ENCODE data around the gene BRD3.

The BRD3 gene

GRCh38 chr9:134053941-134054761, 13.7 kb downstream of the BRD3 start:
- DNase-seq = no peak

DNA sequence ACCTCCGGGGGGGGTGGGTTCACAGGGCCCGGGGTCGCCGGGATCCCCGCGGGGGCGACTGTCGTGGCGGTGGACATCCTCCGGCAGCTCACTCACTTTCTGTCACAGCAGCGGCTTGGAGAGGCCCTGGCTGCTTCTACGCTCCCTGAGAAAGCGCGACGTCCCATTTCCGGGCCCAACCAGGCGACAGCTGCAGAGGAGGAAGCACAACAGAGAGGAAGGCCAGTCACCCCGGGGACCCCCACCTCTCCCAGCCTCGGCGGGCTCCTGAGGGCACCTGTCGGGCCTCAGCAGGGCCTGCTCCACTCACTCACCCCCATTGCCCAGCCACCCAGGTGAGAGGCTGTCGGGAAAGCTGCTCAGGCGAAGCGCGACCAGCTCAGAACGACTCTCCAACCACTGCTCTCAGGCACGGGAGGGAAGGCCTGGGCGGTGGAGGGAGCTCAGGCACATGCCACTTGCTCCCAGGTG, 14.4 kb downstream of the BRD3 start:
- no peak for DNase-seq

- no peak for DNase-seq
These were observed 14.9 kb downstream of the BRD3 start for GRCh38 chr9:134052941-134053340.

GRCh38 chr9:134052491-134052890, 15.3 kb downstream of the BRD3 start:
- DNase-seq = no peak

- DNase-seq = no peak
These were observed 16.5 kb downstream of the BRD3 start for GRCh38 chr9:134051319-134051718.

DNA sequence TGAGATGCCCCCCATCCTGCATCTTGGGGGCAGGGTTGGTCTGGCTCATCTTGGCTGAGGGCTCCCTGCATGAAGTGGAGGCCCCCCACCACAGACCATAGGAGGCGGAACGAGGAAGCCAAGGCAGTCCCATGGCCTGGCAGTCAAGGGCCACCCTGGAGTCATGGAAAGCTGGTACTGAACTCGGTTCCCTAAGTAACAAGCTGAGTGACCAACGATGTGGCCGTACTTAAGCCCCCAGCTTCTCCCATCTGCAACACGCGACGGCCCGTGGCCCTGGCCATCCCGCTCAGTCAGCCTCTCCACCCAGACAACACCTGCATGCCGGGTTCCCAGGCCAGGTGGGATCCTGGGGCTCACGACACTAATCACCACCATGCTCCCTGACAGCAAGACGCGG, 17.1 kb downstream of the BRD3 start:
- DNase-seq = no peak

DNA sequence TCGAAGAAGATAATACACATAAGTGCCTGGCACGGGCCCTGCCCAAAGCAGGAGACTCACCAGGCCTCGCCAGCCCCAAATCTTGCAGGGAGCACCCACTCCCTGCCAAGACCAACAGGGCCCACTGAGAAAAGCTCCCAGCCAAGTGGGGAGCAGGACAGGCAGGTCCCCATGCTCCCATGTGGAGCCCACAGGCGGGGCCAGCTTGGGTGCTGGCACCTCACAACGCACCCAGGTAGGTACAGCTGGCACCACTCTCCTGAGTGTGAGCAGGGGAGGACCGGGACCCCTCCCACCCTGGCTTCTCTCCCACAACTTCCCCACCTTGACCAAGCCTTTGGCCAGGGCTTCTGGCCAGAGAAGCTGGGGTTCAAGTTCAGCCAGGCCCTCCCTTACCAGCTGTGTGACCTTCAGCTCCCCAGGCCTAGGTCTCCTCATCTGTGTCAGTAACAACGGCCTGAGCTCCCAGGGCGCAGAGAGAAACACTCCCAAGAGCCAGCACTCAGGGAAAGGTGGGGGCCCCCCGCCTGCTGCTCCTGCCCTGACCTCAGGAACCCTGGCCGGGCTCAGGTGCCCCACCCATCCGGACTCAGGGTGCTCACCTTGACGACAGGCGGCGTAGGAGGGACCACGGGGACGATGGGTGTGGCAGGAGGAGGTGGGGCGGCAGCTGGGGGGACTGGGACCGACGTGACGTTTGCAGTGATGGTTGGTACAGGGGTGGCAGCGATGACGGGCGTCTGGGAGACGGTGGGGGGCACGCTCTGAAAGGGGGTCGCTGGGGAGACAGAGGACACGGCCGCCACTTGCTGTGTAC, 17.8 kb downstream of the BRD3 start:
- DNase-seq = no peak

- DNase-seq = no peak
These were observed 18.6 kb downstream of the BRD3 start for GRCh38 chr9:134049236-134049635.

DNA sequence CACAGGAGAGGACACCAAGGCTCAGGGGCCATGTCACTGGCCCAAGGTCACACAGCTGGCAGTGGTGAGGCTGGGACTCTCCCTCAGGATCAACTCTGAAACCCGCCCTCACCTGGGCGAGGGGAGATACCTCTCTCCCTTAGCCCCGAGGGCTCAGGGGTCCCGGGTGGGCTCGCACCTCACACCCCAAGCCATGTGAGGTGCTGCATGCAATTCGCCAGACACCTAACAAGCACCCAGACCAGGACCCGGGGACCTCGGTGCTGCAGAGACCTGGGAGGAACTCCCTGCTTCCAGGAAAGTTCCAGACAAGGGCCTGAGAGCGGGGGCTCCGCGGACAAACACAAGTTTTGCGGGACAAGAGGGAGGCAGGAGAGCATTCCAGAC, 19.3 kb downstream of the BRD3 start:
- no peak for DNase-seq

DNA sequence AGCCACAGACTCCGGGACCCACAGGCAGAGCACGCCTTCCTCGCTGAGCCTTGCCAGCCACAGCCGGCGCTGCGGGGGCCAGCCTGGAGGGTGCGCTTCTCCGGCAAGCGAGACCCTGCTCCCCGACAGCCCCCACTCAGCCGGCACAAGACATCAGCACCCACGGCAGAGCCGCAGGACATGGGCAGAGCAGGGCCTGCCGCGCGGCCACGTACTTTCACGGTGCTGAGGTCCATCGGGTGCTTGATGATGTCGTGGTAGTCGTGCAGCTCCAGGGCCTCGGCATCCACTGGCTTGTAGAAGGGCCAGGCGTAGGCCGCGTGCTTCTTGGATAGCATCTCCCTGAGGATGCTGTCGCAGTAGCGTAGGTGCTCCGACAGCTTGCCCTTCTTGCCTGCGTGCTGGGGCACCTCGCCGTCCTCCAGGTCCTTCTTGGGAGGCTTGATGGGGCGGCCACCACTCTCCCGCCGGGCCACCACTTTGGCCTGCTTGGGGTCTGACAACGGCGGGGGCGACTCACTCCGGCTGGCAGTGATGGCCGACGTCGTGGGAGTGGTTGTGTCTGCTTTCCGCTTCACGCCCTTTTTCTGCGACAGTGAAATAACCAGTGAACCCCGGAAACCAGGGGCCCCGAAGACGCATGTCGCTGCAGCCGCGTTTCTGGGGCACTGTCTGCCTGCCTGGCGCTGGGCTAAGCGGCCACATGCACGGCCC, 19.8 kb downstream of the BRD3 start:
- no peak for DNase-seq

DNA sequence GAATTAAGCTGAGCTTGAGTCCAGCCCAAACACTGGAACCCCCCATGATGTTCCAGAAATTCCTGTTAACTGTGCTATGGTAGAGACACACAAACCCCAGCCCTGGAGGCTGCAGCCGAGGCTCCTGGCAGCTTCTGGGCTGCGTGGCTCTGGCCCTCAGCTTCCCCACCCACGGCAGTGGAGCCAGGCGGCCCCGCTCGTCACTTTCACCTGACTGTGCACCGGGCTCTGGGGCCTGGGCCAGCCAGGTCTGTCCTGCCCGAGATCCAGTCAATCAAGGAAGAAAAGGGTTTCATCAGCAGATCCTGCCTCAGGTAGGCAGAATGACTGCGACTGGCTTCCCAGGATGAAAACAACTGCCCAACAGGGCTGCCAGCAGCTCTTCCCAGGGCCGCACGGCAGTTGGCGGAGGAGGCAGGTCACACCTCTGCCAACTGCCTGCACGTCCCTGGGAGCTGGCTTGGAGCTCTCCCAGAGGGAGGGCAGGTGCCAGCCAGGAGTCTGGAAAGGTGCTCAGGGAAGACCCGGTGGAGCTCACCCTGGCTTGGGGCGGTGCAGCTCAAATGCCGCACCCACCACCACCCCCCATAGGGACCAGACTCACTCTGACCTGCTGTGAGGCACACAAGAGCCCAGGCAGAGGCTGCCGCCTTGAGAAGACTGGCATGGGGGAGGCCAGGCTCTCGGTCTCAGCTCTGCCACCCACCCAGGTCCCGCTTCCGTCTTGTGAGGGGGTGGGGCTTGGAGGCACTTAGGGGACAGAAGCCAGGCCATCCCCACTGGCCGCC, 20.7 kb downstream of the BRD3 start:
- no peak for DNase-seq

DNA sequence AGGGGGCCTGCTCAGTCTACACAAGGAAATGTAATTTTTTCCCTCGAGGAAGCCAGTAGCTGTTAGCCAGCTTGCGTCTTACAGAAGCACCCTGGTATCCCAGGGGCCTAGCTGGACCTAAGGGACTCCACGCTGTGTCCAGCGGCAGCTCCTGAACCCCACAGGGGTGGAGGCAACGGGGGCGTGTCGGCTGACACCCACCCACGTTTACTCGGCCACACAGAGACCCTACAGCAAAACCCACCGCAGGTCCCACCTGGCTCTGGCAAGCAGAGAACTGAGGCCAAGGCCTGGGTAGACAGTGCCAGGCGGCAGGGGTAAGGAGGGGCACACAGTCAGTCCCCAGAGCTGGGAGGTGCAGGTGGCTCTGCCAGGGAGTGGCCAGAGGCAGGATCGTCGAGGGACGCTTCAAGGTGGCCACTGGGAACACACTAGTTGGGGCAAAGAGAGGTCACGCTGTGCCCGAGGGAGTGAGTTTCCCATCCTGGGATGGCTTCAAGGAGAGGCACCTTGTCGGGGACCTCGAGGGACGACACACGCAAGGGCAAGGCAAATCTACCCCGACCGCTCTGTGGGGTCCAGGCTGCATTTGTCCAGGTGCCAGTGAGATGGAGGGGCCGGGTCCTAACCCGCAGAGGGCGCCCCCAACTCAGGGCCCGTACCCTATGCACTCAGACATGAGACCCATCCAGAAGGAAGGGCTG, 21.8 kb downstream of the BRD3 start:
- DNase-seq = no peak

GRCh38 chr9:134044944-134045343, 22.9 kb downstream of the BRD3 start:
- DNase-seq = no peak

DNA sequence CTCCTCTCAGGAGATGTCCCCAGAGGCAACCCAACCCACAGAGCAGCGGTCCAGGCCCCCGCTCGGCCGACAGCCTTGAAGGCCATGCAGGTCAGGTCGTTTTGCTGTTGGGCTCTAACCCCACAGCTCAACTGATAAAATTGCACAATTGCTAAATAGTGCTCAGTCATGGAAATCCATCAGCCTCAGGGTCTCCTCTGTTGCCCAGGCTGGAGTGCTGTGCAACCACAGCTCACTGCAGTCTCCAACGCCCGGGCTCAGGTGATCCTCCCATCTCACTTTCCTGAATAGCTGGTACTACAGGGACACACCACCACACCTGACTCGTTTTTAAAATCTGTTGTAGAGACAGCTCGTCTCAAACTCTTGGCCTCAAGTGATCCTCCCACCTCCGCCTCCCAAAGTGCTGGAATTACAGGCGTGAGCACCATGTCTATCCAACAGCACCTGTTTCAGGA, 24.3 kb downstream of the BRD3 start:
- no peak for DNase-seq

DNA sequence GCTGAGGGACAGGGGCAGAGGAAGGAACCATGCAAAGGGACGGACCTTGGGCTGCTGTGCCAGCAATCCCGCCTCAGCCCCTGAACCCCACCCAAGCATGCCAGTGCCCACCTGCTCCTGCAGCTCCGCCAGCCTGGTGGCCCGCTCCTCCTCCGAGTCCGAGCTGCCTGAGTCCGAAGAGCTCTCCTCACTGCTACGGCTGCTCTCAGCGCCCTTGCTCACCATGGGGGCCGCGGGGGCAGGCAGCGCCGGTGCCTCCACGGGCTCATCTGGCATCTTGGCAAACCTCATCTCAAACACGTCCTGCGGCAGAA, 26.2 kb downstream of the BRD3 start:
- DNase-seq = no peak

DNA sequence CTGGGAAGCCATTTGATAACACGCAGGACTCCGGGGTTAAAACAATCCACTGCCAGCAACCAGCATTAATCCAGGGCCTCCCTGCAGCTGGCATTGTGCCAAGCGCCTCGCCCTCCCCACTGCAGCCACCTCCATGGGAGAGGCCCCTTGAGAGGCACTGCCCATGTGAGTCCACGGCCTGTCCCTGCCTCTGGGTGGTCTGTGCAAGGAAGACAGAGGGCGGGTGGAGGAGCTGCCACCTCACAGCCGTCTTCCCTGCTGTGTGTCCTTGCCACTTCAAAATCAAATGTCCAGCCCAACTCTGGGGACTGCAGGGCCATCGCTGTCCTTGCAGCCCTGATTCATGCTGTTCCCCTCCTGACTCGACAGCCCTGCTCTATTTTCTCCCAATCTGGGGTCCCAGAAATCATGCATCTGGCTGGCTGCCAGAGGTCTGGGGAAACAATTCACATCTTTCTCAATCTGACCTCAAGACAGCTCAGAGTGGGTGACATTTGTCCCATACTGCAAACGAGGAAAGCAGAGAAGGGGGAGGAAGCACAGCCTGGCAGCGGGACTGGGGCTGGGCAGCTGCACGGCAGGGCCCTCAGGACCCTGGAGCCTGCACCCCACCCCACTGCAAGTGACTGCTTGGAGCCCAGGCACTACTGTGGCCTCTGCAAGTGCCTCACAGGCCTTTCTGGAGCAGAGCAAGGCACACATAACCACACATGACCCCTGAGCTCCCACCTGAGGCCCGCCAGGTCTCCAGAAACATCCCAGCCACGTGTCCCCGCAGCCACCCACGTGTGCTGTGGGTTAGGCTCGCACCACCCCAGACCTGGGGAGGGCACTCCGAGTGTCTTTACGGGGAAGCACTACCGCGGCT, 26.8 kb downstream of the BRD3 start:
- DNase-seq = no peak

- no peak for DNase-seq
These were observed 27.7 kb downstream of the BRD3 start for GRCh38 chr9:134040176-134040565.

GRCh38 chr9:134039386-134040175, 28.2 kb downstream of the BRD3 start:
- DNase-seq = no peak

DNA sequence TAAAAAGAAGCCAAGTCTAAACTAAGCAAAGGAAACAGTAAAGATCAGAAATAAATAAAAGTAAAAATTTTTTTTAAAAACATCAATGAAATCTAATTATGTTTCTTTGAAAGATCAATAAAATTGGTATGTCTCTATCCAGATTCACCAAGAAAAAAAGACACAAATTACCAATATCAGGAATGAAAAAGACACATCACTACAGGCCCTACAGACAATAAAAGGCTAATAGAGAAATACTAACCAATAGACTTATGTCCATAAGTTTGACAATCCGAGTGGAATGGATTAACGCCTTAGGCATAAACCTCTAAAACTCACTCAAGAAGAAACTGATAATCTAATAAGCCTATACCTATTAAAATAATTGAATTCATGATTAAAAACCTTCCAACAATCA, 30.2 kb downstream of the BRD3 start:
- no peak for DNase-seq

- DNase-seq = no peak
These were observed 31.7 kb downstream of the BRD3 start for GRCh38 chr9:134036130-134036529.

Measured in NCI-H345 (cell line).